GM20431 (cell line): Measurements from ENCODE around the gene CGREF1.

Source experiments
- in situ Hi-C: fragments of 300-500 bp; cut with MseI, MboI; formaldehyde crosslinking; loops from one replicate; pipeline ENCODE4 v1.15.0; 2020; ENCODE audit warnings: low sequenced_read_pairs; ENCODE audit not compliant: unreplicated experiment

The CGREF1 gene

DNA sequence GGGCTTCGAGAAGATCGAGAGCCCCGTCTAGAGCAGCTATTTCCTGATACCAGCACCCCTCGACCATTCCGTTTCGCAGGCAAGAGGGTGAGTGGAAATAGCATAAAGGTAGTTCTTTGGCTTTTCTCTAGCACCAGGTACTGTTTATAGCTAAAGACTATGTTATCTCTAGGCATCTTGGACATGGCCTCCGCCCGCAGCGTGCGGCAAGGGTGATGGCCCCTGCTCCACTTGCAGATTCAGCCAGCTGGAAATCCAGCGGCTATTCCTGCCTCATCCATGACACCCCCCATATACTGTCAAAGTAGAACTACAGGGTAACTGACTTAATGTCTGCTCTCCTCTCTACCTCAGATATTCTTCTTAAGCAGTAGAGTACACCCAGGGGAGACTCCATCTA is 64.2 kb downstream of the CGREF1 start:
- in situ Hi-C loops: no loop called here

DNA sequence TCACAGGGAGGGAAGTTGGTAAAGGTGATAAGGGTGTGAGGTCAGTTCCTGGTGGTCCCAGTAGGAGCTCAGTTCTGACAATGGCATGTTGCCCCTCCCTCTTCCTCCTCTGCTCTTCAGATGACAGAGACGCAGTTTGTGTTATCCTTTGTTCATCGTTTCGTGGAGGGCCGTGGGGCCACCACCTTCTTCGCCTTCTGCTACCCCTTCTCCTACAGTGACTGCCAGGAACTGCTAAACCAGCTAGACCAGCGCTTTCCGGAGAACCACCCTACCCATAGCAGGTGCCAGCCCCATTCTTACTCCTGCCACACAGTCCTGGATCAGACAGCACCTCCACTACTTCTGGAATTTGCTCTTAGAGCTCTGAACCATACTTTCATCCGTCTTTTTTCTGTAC is 65.2 kb downstream of the CGREF1 start:
- in situ Hi-C loops: no loop called here

DNA sequence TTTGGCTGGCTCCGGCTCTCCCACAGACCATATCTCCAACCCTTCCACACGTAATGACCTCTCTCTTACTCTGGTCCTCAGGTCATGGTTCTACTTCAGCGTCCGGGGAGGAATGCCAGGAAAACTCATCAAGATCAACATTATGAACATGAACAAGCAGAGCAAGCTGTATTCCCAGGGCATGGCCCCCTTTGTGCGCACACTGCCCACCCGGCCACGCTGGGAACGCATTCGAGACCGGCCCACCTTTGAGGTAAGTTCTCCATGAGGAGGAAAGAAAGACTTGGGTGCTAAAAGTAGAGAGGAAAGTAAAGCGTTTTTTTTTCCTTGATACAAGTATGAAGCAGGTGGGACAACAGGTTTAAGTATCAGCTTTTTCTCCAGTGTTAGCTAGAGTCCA is 65.6 kb downstream of the CGREF1 start:
- in situ Hi-C loops: no loop called here

DNA sequence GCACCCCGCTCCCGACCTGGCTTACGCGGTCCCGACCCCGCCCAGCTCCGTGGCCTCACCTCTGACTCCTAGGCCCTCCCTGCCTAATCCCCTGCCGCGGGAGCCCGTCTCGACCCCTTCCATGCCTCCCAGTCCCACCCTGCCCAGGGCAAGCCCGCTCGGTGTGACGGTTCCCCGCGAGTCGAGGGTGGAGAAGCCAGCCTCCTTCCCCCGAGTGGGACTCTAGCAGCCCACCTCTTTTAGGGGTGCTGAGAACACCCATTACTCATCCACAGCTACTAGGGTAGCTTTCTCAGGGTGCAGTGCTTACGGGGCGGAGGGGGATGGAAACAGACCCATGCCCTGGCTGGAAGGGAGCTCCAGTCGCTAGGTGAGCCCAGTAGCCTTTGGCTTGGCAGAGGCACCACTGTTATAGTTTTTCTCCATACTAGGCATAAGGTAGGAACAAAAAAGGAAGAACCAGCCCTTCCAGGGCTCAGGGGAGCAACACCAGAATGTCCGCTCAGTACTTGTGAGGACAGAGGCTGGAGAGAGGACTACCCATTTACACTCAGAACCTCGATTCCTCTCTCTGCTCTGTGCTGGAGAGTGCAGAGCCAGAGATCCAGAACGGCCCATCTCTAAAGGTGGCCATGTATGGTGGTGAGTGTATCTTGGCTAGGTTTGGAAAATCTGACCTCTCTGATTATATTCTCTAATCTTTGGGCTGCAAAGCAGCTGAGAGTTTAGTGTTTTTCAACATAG is 66.9 kb downstream of the CGREF1 start:
- in situ Hi-C loops: no loop called here

DNA sequence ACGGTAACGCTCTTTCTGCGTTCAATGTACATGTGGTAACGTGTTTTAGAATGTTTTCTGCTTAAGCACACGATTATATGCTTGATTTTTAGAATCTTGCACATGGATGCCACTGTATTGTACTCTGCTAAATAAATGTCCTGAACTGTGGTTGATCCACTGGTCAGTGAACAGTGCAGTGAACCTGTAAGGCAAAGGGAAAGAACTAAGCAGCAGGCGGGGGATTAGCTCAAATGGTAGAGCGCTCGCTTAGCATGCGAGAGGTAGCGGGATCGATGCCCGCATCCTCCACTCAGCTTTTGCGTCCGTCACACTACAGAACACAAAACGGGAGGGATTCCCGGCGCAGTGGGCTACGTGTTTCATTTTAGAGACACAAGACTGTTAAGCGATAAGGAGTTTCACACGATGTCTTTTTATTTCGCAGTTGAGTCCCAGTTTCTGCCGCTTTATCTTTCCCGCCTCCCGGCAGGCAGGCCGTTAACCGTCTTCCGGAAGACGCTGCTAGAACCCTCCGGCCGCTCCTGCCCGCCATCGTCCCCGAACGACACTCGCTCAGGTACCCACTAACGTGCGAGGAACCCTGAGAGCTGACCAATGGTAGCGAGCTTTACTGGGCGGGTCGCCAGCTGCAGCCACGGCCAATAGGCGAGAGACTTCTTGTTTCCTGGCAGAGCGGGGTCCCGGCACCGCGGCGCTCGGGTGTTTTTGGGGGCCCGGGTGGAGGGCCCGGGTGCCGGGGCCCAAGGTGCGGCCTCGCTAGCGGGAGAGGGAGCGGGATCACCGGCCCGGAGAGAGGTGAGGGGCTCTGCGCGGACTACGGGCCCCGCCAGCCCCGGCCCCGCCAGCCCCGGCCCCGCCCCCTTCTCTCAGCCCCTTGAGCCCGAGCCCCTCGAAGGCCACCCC is 67.7 kb downstream of the CGREF1 start, which contains the start of gene AGBL5:
AGBL5 (plus strand) TSS at position 673 of the 906 bp plus-strand sequence. CDS start 1,291 bp downstream, outside the sequence.
- in situ Hi-C loops: no loop called here
